HepG2 (cell line): Measurements from ENCODE around the gene PLEKHA6. TPM values are rescaled to one million over a fixed set of nuclear protein-coding genes. Genes with fewer than 3 reads are reported as not detected.

Experiments used
- ATAC-seq: fragments of 200-7000 bp; cut with Tn5 transposase; 3 replicates; pipeline ENCODE4 v1.9.1; 2020; ENCODE audit warnings: mild to moderate bottlenecking, moderate library complexity
- BruUV-seq: library from RNA; stranded (reverse); fragments of 400-500 nt; replicated peaks from 2 replicates; lab custom pipeline; 2021; lab: Mats Ljungman, UMichigan
- CTCF ChIA-PET: fragments of 300-600 bp; formaldehyde crosslinking; extraction: SDS; loops from one replicate; lab custom pipeline; 2021; ENCODE audit warnings: low total read pairs, inconsistent platforms, low intra/inter-chr PET ratio; lab: Yijun Ruan, JAX
- POLR2A ChIA-PET: fragments of 350-600 bp; sonication (Branson Sonifier 250); formaldehyde crosslinking; loops from one replicate; lab custom pipeline; 2020; ENCODE audit warnings: antibody characterized with exemption, inconsistent platforms; lab: Yijun Ruan, JAX
- DNase-seq: peaks from one replicate; pipeline ENCODE4 v3.0.0-alpha.2; 2015; ENCODE audit warnings: low spot score
- FAIRE-seq: peaks from 3 replicates; lab custom pipeline; 2011; peaks lifted over from hg19 to GRCh38; lab: Jason Lieb, UNC
- H2AFZ ChIP-seq: one replicate; pipeline ENCODE4 v1.6.1; 2011; ENCODE audit warnings: low read length, inconsistent platforms
- H3K27ac ChIP-seq: fragments of 300-600 bp; 3 replicates; pipeline ENCODE4 v1.8.0; 2011; ENCODE audit warnings: mixed run types, mild to moderate bottlenecking, mixed read lengths, low read length, inconsistent platforms; ENCODE audit not compliant: insufficient read depth; ENCODE audit errors: extremely low read length
- H3K27me3 ChIP-seq, 2 experiments: fragments of 200-600 bp in 1 of 2; 2 replicates in 1 of 2; 3 replicates in 1 of 2; pipeline versions ENCODE4 v1.6.0 to v1.8.0; 2011; ENCODE audit warnings: low read length in 2 of 2, mild to moderate bottlenecking in 2 of 2, moderate library complexity in 2 of 2, inconsistent platforms in 1 of 2; ENCODE audit not compliant: insufficient read depth in 2 of 2, control insufficient read depth in 1 of 2
- H3K36me3 ChIP-seq, 2 experiments: fragments of 200-600 bp in 1 of 2; replicated peaks in 1 of 2; 2 replicates in 1 of 2; 3 replicates in 1 of 2; pipeline versions ENCODE4 v1.5.1 to v1.8.0; 2011; ENCODE audit warnings: low read length in 2 of 2, inconsistent platforms in 1 of 2; ENCODE audit not compliant: insufficient read depth in 2 of 2, control insufficient read depth in 1 of 2
- H3K4me1 ChIP-seq: 2 replicates; pipeline ENCODE4 v1.5.1; 2012; ENCODE audit warnings: low read length, inconsistent platforms; ENCODE audit not compliant: insufficient read depth
- H3K4me2 ChIP-seq: 2 replicates; pipeline ENCODE4 v1.6.0; 2011; ENCODE audit warnings: low read depth, low read length, inconsistent platforms
- H3K4me3 ChIP-seq, 3 experiments: fragments of 200-600 bp in 1 of 3; sonication (generic), shearing (Covaris generic) in 1 of 3; replicated peaks in 1 of 3; 2 replicates each; pipeline ENCODE4 v1.5.1; 2011 to 2016; ENCODE audit warnings: low read length in 3 of 3, inconsistent platforms in 2 of 3, low read depth in 2 of 3, mild to moderate bottlenecking in 2 of 3, control low read depth in 1 of 3, mixed read lengths in 1 of 3; ENCODE audit not compliant: insufficient read depth in 1 of 3
- H3K79me2 ChIP-seq: one replicate; pipeline ENCODE4 v1.6.1; 2011; ENCODE audit warnings: low read length, inconsistent platforms; ENCODE audit not compliant: insufficient read depth
- H3K9ac ChIP-seq: 2 replicates; pipeline ENCODE4 v1.6.0; 2011; ENCODE audit warnings: mild to moderate bottlenecking, low read depth, low read length, inconsistent platforms; ENCODE audit not compliant: insufficient read depth
- H3K9me3 ChIP-seq: 2 replicates; pipeline ENCODE4 v1.5.1; 2012; ENCODE audit warnings: mild to moderate bottlenecking, low read length
- H4K20me1 ChIP-seq: 2 replicates; pipeline ENCODE4 v1.6.0; 2011; ENCODE audit warnings: inconsistent platforms, mild to moderate bottlenecking, low read length, moderate library complexity; ENCODE audit not compliant: insufficient read depth
- AHDC1 ChIP-seq: sonication (generic); formaldehyde crosslinking; IDR thresholded peaks from 2 replicates; pipeline ENCODE4 v1.5.1; 2020; ENCODE audit warnings: mild to moderate bottlenecking, missing genetic modification reagents, borderline replicate concordance
- DBP ChIP-seq: sonication (generic); formaldehyde crosslinking; IDR thresholded peaks from 2 replicates; pipeline ENCODE4 v1.4.0; 2020; ENCODE audit warnings: missing genetic modification reagents; ENCODE audit errors: not compliant biosample characterization
- ISX ChIP-seq: sonication (generic); formaldehyde crosslinking; conservative IDR thresholded peaks from 2 replicates; pipeline ENCODE4 v1.5.0; 2020; ENCODE audit warnings: missing genetic modification reagents
- NFRKB ChIP-seq: fragments of 450-650 bp; IDR thresholded peaks from 2 replicates; pipeline ENCODE4 v1.6.1; 2017
- RORA ChIP-seq: sonication (generic); formaldehyde crosslinking; IDR thresholded peaks from 2 replicates; pipeline ENCODE4 v1.5.0; 2020; ENCODE audit warnings: mild to moderate bottlenecking, missing genetic modification reagents, moderate library complexity
- ZBTB4 ChIP-seq: sonication (generic); formaldehyde crosslinking; IDR thresholded peaks from 2 replicates; pipeline ENCODE4 v1.4.0; 2020; ENCODE audit warnings: missing genetic modification reagents, mild to moderate bottlenecking, borderline replicate concordance
- ZNF3 ChIP-seq: IDR thresholded peaks from 2 replicates; pipeline ENCODE4 v1.7.0; 2017; ENCODE audit warnings: inconsistent platforms
- ZNF598 ChIP-seq: sonication (generic); formaldehyde crosslinking; IDR thresholded peaks from 2 replicates; pipeline ENCODE4 v1.5.1; 2020; ENCODE audit warnings: mild to moderate bottlenecking, missing genetic modification reagents, borderline replicate concordance
- ZUFSP ChIP-seq: sonication (generic); formaldehyde crosslinking; IDR thresholded peaks from 2 replicates; pipeline ENCODE4 v1.9.0; 2021; ENCODE audit warnings: missing genetic modification reagents, mild to moderate bottlenecking, borderline replicate concordance
- WGBS: methylation state at CpG from one replicate; pipeline ENCODE4 v1.1.6; 2017; ENCODE audit warnings: low lambda C conversion rate; 5-methylcytosine and 5-hydroxymethylcytosine counted together
- in situ Hi-C: cut with HindIII; loops from 2 replicates; pipeline ENCODE4 v1.10.0; 2017; ENCODE audit warnings: low pct_unique_long_range_greater_than_20kb; ENCODE audit not compliant: extremely low pct_ligation_motif_present
- intact Hi-C: fragments of 100-400 bp; cut with micrococcal nuclease; formaldehyde crosslinking; loops from one replicate; pipeline ENCODE4 v1.10.0; 2022; ENCODE audit not compliant: unreplicated experiment
- polyA plus RNA-seq, 8 experiments: library from polyadenylated mRNA; depleted of rRNA in 3 of 8; stranded (reverse) in 7 of 8; unstranded in 1 of 8; fragments of >200 nt; fragmentation: Illumina TruSeq in 4 of 8; extraction: Trizol in 4 of 8; gene quantifications; 2 replicates each; pipeline versions ENCODE4 v1.2.1 to v1.2.3, GENCODE V29; 2011 to 2016; ENCODE audit warnings: low read depth in 4 of 8, missing spikeins in 1 of 8, mixed read lengths in 1 of 8; ENCODE audit not compliant: insufficient read depth in 1 of 8
- total RNA-seq, 5 experiments: library from RNA; depleted of rRNA; stranded (reverse); fragments of >200 nt; fragmentation: Illumina TruSeq; extraction: Trizol; gene quantifications; 2 replicates each; pipeline ENCODE4 v1.2.3, GENCODE V29; 2016; ENCODE audit warnings: low read depth in 1 of 5

Gene PLEKHA6
- total and polyA plus RNA-seq, 2 of the 13 experiments (the other 11 are each of a cell fraction or from before 2014, with no cell fraction given), result 5.3 to 11.4 TPM

- peak overlapping the region; percentile 70 for H3K27ac ChIP-seq
- CTCF ChIA-PET, result no interaction called here
- no peaks in the 10 kb centered on the region for H3K9me3 ChIP-seq
- 15% methylated on average over 6 of the region's 7 CpGs for WGBS
- peak; percentile 97 for DNase-seq
- FAIRE-seq, result peak; percentile 98
- POLR2A ChIA-PET, result interaction anchor here (0.5 to 1.8 kb wide), 10 partner anchors 12 to 239 kb away, joined by 3 to 9 read pairs (median 4); partner anchors contain the start of gene GOLT1A
- H3K4me2 ChIP-seq, result peak overlapping the region; percentile 58
- H3K4me3 ChIP-seq, result no peak overlapping the region
- in situ Hi-C loops (no loop called here), intact Hi-C loops (loop anchor here (1.0 kb wide), 1 partner anchor 40 kb away; no protein-coding TSS in a partner anchor)
- H3K4me1 ChIP-seq, result peaks cover 25% of the 10 kb centered on the region
- peaks cover 6 to 11% of the 10 kb centered on the region in 2 experiments; a peak in 4 of 5 replicates for H3K36me3 ChIP-seq
- H4K20me1 ChIP-seq, result no peaks in the 10 kb centered on the region
- peak overlapping the region; percentile 19; the same call in 1 of the 2 replicates for H3K9ac ChIP-seq
- BruUV-seq, result TSS peak; percentile 24
- H2AFZ ChIP-seq, result no peak overlapping the region
- no peaks in the 10 kb centered on the region for H3K79me2 ChIP-seq
- ATAC-seq, result peak; percentile 96
- no peaks in the 10 kb centered on the region for H3K27me3 ChIP-seq
- TF ChIP-seq RORA (CRISPR knock-in tag) (no peak), ZNF3 (CRISPR knock-in tag) (0 out of 2 replicates have a peak, but pooled peaks have one; percentile 55), DBP (CRISPR knock-in tag) (no peak), ZNF598 (CRISPR knock-in tag) (no peak), ISX (CRISPR knock-in tag) (no peak), ZUFSP (CRISPR knock-in tag) (no peak), ZBTB4 (CRISPR knock-in tag) (peak; percentile 65; the same call in 1 of the 2 replicates), AHDC1 (CRISPR knock-in tag) (peak; percentile 87; the same call in 1 of the 2 replicates), NFRKB (no peak)
These were observed 105.6 kb downstream of the PLEKHA6 start for GRCh38 chr1:204254031-204254661.
